GM19452 (cell line): ENCODE results near the gene COQ3.
"Not testable (repeated sequence)": the region's sequence is repeated elsewhere in the genome, so short reads cannot be mapped to it uniquely, and the experiment has no call there.

Source experiments
- ATAC-seq: cut with Tn5 transposase; IDR thresholded peaks from one replicate; pipeline ENCODE4 v1.9.1; 2021; ENCODE audit not compliant: unreplicated experiment

The COQ3 gene

DNA sequence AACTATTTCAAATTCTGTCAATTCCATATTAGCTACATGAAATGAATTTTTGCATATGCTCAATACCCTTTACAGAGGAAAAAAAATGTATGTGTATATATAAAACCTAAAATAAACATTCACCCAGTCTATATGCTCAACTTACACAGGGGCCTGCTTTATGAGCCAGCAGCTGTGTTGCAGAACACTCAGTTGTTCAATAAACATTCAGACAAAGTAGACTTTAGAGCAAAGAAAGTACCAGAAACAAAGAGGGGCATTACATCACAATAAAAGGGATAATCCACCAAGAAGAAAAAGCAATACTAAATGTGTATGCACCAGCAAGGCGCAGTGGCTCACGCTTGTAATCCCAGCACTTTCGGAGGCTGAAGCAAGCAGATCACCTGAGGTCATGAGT lies 9.5 kb downstream of the COQ3 start:
- ATAC-seq, result no peak

- no peak for ATAC-seq
These were observed 15.4 kb downstream of the COQ3 start for GRCh38 chr6:99378636-99379035.

- no peak for ATAC-seq
These were observed 24.5 kb downstream of the COQ3 start for GRCh38 chr6:99369533-99369932.

GRCh38 chr6:99366852-99367251 lies 27.1 kb downstream of the COQ3 start:
- ATAC-seq, result no peak

- ATAC-seq, result peak; percentile 79
These were observed 30.0 kb downstream of the COQ3 start for GRCh38 chr6:99364026-99364425.

- ATAC-seq, result no peak
These were observed 31.2 kb downstream of the COQ3 start for GRCh38 chr6:99362678-99363268.

DNA sequence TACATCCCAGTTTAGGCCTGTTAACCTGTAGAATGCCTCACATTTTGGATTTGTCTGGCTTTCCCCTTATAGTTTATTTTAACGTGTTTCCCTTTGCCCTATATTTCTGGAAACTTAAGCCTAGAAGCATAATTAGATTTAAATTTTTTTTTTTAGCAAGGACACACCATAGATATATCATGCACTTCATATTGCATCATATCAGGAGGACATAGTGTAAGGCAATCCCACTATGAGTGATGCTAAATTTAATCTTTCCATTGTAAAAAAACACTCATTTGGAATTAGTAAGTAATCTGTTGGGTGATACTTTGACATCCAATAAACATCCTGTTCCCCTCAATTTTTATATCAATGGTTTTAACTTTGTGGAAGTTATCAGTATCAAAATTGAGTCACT lies 34.2 kb downstream of the COQ3 start:
- ATAC-seq, result no peak

DNA sequence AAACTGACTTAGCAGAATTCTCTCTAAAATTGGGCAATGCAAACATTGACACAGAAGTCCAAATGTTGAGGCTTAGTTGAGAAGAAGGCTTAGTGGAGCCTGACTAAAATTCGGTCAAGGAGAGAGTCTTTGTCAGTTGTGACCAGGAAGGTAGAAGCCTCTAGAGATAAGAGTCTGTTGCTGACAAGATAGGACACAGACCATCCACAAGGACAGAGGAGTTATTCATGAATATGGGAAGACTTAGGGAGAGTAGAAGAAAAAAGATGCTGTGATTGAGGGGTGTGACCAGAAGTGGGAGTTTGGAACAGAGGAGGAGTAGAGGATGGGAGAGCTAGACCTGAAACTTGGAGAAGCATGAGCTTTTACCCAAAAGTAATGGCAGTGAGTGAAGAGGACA lies 37.4 kb downstream of the COQ3 start:
- no peak for ATAC-seq

DNA sequence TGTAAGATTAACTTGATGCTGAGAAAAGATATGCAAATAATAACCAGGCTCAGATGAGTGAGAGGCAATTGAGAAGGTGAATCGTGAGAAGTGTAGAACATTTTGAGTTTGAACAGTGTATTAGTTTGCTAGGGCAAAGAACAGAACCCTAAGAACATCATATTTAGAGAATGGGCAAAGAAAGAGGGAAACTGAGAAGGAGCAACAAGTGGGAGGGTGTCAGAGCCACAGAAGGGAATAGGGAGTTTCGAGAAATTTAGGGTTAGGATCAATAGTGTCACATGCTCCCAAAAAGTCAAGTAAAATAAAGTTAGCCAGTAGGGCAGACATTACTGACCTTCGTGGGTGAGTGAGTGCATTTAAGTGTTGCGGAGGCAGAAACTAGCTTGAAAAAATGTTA lies 39.0 kb downstream of the COQ3 start:
- no peak for ATAC-seq

GRCh38 chr6:99353126-99353525 lies 40.9 kb downstream of the COQ3 start:
- ATAC-seq, result no peak

DNA sequence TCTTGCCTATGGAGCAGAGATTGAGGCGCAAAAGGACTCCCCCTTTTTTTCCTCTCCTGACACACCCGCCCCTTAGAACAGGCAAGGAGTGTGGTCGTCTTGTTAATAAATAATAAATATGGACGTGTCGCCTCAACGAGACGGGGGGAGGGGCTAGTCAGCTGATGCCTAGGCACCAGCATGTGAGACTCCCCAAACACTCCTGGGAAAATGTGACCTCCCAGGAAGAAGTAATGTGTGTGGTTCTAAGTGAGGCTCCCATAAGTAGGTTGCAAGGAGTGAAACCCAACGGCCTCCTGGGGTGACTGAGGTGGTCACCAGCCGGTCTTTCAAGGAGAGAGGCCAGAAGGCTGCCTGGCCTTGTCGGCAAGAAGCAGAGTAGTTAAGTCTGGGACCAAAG lies 43.4 kb downstream of the COQ3 start:
- ATAC-seq, result no peak

DNA sequence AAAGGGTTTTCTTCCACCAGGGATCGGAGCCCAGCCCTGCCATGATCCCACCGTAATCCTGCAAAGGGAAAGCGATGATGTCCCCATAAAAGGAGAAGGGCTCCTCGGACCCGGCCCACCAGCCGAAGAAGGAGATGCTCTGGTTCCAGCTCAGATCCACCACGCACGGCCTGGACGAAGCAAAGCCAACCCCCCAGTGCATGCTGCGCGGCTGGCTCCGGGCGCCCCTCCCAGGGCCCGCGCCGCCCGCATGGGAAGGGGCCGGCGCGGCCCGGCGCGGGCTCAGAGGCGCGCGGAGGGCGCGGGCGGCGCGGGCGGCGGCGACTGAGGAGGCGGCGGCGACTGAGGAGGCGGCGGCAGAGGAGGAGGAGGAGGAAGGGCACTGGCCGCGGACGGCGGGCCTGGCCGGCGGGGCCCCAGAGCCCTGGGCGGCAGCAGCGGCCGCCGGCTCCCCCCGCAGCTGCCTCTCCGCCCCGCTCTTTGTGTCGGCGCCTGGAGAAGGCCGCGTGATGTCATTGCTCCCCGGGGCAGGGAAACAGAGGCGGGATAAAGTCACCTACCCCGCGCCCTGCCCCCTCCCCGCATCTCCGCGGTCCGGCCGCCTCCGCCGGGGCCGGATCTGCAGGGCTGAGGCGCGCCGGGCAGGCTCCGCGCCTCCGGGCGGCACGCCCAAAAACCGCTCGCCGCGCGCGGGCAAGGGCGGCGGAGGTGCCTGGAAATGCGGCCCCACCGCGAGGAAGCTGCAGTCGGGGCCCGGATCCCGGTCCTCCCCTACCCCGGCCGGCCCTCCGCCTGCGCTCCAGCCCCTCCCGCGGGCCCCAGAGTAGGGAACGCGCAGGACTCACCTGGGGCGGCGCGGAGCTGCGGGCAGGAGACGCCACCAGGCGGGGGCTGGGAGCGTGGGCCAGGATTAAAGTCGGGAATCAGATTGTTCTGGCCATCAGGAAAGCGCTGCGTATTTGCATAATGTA lies 44.5 kb downstream of the COQ3 start, which contains the start of gene FAXC:
Gene FAXC, minus strand, starts transcription at position 504 of the 971 bp plus-strand sequence. Its CDS starts 302 bp downstream, at position 202.
- peak; percentile 57 for ATAC-seq

DNA sequence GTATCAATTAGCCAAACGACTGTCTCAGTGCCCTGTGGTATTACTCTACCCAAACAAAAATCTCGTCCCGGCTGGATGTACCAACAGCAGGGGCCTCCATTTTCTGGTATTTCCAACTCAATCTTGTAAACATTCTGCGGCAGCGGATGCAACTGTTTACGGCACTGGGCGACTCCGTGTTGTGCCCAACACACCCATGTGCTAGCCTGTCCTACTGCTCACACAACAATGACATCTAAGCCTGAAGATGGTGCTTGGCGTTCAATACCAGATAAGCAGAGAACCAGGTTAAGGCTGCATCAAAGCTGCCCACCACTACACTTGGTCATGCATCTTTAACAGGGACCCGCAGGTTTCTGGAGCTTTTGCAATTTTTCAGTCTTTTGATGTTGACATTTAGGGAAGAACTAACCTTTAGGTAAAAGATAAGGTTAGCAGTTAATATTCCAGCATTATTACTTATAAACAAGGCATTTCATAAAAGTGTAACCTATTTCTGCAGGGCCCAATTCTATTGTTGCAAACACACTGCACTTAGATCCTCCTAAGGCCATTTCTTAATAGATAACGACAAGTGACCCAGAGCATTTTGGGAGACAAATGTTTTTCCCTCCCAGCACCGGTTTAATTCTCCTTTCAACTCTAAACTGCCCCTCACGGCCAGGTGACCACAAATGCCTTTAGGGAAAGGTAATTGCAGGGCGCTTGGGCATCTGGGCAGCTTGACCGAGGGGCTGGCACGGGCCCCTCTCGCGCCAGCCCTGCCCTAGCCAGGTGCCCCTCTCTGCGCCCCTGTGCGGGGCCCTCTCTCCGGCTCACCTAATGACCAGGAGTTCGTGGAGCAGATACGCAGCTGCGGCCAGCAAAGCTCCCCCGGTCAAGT lies 45.5 kb downstream of the COQ3 start:
- ATAC-seq, result no peak

- no peak for ATAC-seq
These were observed 46.2 kb downstream of the COQ3 start for GRCh38 chr6:99347804-99348203.

DNA sequence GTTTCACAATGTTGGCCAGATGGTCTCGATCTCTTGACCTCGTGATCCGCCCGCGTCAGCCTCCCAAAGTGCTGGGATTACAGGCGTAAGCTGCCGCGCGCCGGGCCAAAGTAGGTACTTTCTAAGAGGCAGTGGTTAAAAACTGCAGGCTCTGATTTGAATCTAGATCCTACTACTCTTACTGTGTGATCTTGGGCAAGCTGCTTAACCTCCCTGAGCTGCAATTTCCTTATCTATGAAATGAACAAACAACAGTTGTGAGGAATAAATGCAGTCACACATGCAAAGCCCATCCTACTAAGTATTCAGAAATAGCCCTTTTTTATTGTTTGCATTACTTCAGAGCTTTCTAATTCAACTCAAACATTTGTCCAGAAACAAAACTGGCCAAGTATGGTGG lies 47.4 kb downstream of the COQ3 start:
- no peak for ATAC-seq

- ATAC-seq, result no peak
These were observed 48.8 kb downstream of the COQ3 start for GRCh38 chr6:99345164-99345563.

GRCh38 chr6:99344289-99344688 lies 49.7 kb downstream of the COQ3 start:
- no peak for ATAC-seq

DNA sequence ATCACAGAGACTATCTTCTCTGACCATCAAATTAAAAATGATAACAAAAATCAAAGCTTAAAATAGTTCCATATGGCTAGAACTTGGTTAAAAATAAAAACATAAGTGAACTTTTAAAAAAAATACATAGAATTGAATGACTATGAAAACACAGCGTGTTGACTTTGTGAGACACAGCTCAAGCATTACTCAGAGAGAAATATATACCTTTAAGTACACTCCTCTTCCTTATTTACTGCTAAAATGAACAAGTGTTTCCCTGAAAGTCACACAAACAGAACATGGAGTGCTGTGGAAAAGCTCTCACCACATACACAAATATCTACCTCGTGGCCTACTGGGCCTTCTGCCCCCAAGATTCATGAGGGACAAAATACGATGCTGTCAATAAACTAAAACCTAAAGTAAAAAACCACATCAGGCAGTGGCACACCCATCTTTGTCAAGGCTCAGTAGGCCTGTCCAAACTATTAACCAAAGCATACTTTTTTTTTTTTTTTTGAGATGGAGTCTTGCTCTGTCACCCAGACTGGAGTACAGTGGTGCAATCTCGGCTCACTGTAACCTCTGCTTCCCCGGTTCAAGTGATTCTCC lies 52.0 kb downstream of the COQ3 start:
- no peak for ATAC-seq

- ATAC-seq, result no peak
These were observed 55.8 kb downstream of the COQ3 start for GRCh38 chr6:99338188-99338587.

- not testable (repeated sequence) for ATAC-seq
These were observed 58.7 kb downstream of the COQ3 start for GRCh38 chr6:99335298-99335697.
